ENCODE measurements around the gene ERICH6. TPM values are rescaled to one million over a fixed set of nuclear protein-coding genes. Genes with fewer than 3 reads are reported as not detected.

ERICH6 gene
- total RNA-seq, 1 donor from 2014 or later: not detected

- TF ChIP-seq CTCF (IDR thresholded peaks at IDR 0.05): no peak
- peaks cover 21% of the 10 kb centered on the region for H3K4me1 Mint-ChIP-seq (ENCODE audit: low read depth)
- peak overlapping the region; percentile 13 for H3K27ac Mint-ChIP-seq (ENCODE audit: unreplicated experiment)
- H3K9me3 Mint-ChIP-seq (ENCODE audit: low read depth): no peaks in the 10 kb centered on the region
- no peak for DNase-seq (ENCODE audit: low spot score)
- peaks cover 6% of the 10 kb centered on the region for H3K36me3 Mint-ChIP-seq (ENCODE audit: low read depth)
- no peaks in the 10 kb centered on the region for H3K27me3 Mint-ChIP-seq (ENCODE audit: low read depth)
- no peak overlapping the region for H3K4me3 Mint-ChIP-seq (ENCODE audit: unreplicated experiment)
Measured at GRCh38 chr3:150635526-150635925, 68.2 kb downstream of the ERICH6 start.

- H3K27ac Mint-ChIP-seq (ENCODE audit: unreplicated experiment): no peak overlapping the region
- peaks cover 21% of the 10 kb centered on the region for H3K4me1 Mint-ChIP-seq (ENCODE audit: low read depth)
- H3K4me3 Mint-ChIP-seq (ENCODE audit: unreplicated experiment): no peak overlapping the region
- TF ChIP-seq CTCF (IDR thresholded peaks at IDR 0.05): no peak
- H3K27me3 Mint-ChIP-seq (ENCODE audit: low read depth): no peaks in the 10 kb centered on the region
- no peak for DNase-seq (ENCODE audit: low spot score)
- H3K36me3 Mint-ChIP-seq (ENCODE audit: low read depth): peaks cover 8% of the 10 kb centered on the region
- H3K9me3 Mint-ChIP-seq (ENCODE audit: low read depth): no peaks in the 10 kb centered on the region
Measured at GRCh38 chr3:150635076-150635475, 68.6 kb downstream of the ERICH6 start.

DNA sequence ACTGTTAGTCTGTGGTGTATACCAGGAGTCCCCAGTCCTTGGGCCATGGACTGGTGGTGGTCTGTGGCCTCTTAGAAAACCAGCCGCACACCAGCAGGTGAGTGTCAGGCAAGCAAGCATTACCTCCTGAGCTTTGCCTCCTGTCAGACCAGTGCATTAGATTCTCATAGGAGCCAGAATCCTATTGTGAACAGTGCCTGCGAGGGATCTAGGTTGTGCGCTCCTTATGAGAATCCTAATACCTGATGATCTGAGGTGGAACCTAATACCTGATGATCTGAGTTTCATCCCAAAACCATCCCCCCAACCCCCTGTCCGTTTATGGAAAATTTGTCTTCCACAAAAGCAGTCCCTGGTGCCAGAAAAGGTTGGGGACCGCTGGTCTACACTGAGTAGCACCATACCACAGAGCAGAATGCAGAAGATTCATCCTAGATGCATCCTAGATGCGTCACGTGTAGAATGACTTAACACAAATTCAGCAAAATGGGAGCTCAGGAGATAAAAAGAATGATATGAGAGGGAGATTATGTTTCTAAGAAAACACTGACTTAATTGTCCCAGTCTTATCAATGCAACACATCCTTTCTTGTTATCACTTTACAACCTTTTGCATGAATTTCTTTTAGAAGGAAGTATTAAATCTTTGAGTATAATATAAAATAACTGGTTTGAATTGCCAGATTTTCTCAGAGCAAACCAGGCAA is 72.1 kb downstream of the ERICH6 start:
- no peaks in the 10 kb centered on the region for H3K9me3 Mint-ChIP-seq (ENCODE audit: low read depth)
- DNase-seq (ENCODE audit: low spot score): no peak
- peaks cover 36% of the 10 kb centered on the region for H3K4me1 Mint-ChIP-seq (ENCODE audit: low read depth)
- TF ChIP-seq CTCF (IDR thresholded peaks at IDR 0.05): no peak
- H3K27me3 Mint-ChIP-seq (ENCODE audit: low read depth): no peaks in the 10 kb centered on the region
- H3K4me3 Mint-ChIP-seq (ENCODE audit: unreplicated experiment): no peak overlapping the region
- H3K36me3 Mint-ChIP-seq (ENCODE audit: low read depth): peaks cover 15% of the 10 kb centered on the region
- H3K27ac Mint-ChIP-seq (ENCODE audit: unreplicated experiment): no peak overlapping the region

DNA sequence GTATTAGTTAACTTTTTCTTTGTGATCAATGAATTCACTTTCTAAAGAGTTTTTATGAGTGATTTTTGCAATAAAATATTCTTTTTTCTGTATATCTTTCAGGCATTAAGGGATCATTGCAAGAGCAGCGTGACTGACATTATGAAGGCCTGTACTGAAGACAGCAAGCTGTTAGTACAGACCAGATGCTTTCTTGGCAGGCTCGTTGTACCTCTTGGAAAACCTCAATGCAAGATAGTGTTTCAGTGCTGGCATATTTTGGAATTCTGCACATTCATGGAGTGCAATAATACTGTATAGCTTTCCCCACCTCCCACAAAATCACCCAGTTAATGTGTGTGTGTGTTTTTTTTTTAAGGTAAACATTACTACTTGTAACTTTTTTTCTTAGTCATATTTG is 76.2 kb downstream of the ERICH6 start:
- no peak for TF ChIP-seq CTCF (IDR thresholded peaks at IDR 0.05)
- Mint-ChIP-seq H3K9me3 (ENCODE audit: low read depth) (no peaks in the 10 kb centered on the region), H3K36me3 (ENCODE audit: low read depth) (peaks cover 23% of the 10 kb centered on the region), H3K4me1 (ENCODE audit: low read depth) (peaks cover 47% of the 10 kb centered on the region), H3K4me3 (ENCODE audit: unreplicated experiment) (no peak overlapping the region), H3K27ac (ENCODE audit: unreplicated experiment) (peak overlapping the region; percentile 68), H3K27me3 (ENCODE audit: low read depth) (no peaks in the 10 kb centered on the region)
- DNase-seq (ENCODE audit: low spot score): no peak

DNA sequence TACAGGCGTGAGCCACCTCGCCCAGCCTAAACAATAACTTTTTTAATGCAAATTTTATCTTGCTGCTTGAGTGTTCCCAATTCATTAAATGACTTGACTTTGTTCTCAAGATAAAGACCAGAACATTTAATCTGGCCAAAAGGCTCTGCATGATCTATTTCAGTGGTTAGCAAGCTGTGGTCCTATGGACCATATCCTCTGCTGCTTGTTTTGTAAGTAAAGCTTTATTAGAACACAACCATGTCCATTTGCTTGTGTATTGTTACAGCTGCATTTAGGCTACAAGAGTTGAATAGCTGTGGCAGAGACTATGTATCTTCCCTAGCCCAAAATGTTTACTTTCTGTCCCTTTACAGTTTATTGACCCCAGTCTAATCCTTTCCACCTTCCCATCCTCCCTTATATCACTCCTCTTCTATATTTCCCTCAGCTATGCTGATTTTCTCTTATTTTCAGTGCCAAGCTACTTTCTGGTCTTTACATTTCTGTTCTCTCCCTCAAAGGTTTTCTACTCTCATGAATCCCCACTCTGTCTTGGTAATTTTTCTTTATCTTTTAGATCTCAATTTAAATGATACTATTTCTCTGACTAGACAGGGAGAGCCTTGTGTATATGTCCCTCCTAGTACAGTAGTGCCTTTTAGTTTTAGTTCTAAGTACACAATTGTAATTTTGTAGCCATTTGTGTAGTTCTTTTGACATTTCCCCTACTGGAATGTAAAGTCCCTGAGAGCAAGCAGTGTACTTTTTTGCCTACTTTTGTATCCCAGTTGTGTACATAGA is 77.4 kb downstream of the ERICH6 start:
- no peak for DNase-seq (ENCODE audit: low spot score)
- Mint-ChIP-seq H3K4me3 (ENCODE audit: unreplicated experiment) (no peak overlapping the region), H3K9me3 (ENCODE audit: low read depth) (no peaks in the 10 kb centered on the region), H3K27ac (ENCODE audit: unreplicated experiment) (peak overlapping the region; percentile 11), H3K4me1 (ENCODE audit: low read depth) (peaks cover 57% of the 10 kb centered on the region), H3K27me3 (ENCODE audit: low read depth) (no peaks in the 10 kb centered on the region), H3K36me3 (ENCODE audit: low read depth) (peaks cover 23% of the 10 kb centered on the region)
- TF ChIP-seq CTCF (IDR thresholded peaks at IDR 0.05): no peak
